ENCODE data around the gene ITK. TPM values are rescaled to one million over a fixed set of nuclear protein-coding genes. Genes with fewer than 3 reads are reported as not detected.

The ITK gene
- total RNA-seq, 4 donors from 2014 or later, result 0.78 to 5.2 (median 2.1) TPM

- DNase-seq (ENCODE audit: low spot score in 2 of 2), result no peak
- 70 to 80% methylated on average over 11 of the region's 11 CpGs for WGBS, 2 donors
- no peak for TF ChIP-seq POLR2A (IDR thresholded peaks at IDR 0.05)
- TF ChIP-seq, protein P1, sequence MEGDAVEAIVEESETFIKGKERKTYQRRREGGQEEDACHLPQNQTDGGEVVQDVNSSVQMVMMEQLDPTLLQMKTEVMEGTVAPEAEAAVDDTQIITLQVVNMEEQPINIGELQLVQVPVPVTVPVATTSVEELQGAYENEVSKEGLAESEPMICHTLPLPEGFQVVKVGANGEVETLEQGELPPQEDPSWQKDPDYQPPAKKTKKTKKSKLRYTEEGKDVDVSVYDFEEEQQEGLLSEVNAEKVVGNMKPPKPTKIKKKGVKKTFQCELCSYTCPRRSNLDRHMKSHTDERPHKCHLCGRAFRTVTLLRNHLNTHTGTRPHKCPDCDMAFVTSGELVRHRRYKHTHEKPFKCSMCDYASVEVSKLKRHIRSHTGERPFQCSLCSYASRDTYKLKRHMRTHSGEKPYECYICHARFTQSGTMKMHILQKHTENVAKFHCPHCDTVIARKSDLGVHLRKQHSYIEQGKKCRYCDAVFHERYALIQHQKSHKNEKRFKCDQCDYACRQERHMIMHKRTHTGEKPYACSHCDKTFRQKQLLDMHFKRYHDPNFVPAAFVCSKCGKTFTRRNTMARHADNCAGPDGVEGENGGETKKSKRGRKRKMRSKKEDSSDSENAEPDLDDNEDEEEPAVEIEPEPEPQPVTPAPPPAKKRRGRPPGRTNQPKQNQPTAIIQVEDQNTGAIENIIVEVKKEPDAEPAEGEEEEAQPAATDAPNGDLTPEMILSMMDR (IDR thresholded peaks at IDR 0.05), result no peak
- intact Hi-C loops (cut with DNase I; ENCODE audit: low total_unique reads), result no loop called here
- no peak overlapping the region for H3K4me3 ChIP-seq (ENCODE audit: low read depth, poor library complexity, severe bottlenecking)
These were observed 68.3 kb downstream of the ITK start for GRCh38 chr5:157248821-157249470.

DNA sequence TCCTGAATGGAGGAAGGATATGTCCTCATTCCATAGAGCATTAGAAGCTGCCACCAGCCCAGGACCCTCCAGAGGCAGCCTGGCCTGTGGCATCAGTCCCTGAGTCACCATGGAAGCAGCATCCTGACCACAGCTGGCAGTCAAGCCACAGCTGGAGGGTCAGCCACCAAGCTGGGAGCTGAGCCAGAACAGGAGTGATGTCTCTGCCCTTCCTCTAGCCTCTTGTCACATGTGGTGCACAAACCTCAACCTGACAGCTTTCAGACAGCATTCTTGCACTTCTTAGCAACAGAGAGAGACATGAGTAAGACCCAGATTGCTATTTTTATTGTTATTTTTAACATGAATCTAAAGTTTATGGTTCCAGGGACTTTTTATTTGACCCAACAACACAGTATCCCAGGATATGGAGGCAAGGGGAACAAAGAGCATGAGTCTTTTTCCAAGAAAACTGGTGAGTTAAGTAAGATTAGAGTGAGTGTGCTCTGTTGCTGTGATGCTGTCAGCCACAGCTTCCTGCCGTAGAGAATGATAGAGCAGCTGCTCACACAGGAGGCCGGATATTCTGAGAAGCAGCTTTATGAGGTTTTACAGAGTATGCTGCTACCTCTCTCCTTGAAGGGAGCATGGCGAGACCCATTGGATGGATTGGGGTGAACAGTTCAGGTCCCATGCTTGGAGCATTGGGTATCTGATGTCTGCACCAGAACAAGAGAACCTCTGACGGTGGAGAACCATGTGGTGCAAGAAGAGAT lies 72.2 kb downstream of the ITK start:
- TF ChIP-seq POLR2A (IDR thresholded peaks at IDR 0.05), result no peak
- TF ChIP-seq, protein P1 (IDR thresholded peaks at IDR 0.05), result no peak
- no peak overlapping the region for H3K4me3 ChIP-seq (ENCODE audit: low read depth, poor library complexity, severe bottlenecking)
- 68 to 71% methylated on average over 4 of the region's 4 CpGs for whole genome bisulfite sequencing, 2 donors
- no peak for DNase-seq (ENCODE audit: low spot score in 2 of 2)
- intact Hi-C loops (cut with DNase I; ENCODE audit: low total_unique reads), result no loop called here

DNA sequence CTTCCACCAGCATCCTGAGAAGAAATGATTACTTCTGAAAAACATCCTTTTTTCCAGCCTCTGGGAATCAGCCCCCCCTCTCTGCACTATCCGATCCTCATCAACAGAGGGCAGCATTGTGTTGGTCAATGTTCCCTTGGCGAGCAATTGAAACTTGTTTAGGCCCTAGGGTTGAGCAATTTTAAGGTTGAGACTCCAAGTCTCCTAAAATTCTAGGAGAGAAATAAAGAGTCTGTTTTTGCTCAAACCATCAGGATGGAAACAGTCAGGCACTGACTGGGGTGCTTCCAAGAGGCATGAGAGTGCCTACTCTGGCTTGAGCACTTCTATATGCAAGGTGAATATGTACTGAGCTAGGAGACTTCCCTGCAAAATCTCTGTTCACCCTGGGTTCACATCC lies 72.9 kb downstream of the ITK start:
- TF ChIP-seq, protein P1 (IDR thresholded peaks at IDR 0.05), result no peak
- TF ChIP-seq POLR2A (IDR thresholded peaks at IDR 0.05), result no peak
- DNase-seq (ENCODE audit: low spot score in 2 of 2), result no peak

DNA sequence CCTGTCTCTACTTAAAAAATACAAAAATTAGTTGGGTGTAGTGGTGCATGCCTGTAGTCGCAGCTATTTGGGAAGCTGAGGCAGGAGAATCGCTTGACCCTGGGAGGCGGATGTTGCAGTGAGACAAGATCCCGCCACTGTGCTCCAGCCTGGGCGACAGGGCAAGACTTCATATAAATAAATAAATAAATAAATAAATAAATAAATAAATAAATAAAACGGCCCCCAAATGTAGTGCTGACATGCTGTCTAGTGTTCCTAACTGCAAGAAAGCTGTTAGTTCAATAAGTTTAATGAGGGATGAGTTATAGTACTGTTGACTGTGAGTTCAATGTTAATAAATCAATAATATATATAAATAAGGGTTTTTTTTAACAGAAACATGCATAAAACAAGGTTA lies 77.8 kb downstream of the ITK start:
- WGBS, 2 donors, result 91 to 93% methylated on average over 6 of the region's 6 CpGs
- TF ChIP-seq, protein P1 (IDR thresholded peaks at IDR 0.05), result no peak
- TF ChIP-seq POLR2A (IDR thresholded peaks at IDR 0.05), result no peak
- DNase-seq (ENCODE audit: low spot score in 2 of 2), result no peak
- no peak overlapping the region for H3K4me3 ChIP-seq (ENCODE audit: low read depth, poor library complexity, severe bottlenecking)
- intact Hi-C loops (cut with DNase I; ENCODE audit: low total_unique reads), result no loop called here

More for the DNA sequence above, 72.9 kb downstream of the ITK start:
- WGBS, 2 donors, result 5 to 6% methylated on average over 2 of the region's 2 CpGs
- H3K4me3 ChIP-seq (ENCODE audit: low read depth, poor library complexity, severe bottlenecking), result no peak overlapping the region
- intact Hi-C loops (cut with DNase I; ENCODE audit: low total_unique reads), result no loop called here

DNA sequence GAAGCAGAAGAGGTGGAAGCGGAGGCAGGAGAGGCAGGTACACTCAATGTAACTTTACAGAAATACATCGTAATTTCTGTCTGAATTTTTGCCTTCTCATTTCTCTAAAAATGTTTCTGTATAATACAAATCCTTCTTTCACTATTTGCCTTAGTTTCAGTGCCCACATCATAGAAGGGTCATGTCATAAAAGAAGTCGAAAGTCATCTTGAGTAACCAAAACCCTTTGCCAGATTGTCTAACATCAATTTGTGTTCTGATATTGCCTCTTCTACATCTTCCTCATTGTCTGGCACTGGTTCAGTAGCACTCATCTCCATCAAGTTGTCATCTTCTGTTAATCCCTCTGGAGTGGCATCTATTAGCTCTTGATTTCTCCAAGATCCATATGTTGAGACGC lies 79.1 kb downstream of the ITK start:
- TF ChIP-seq, protein P1 (IDR thresholded peaks at IDR 0.05), result no peak
- TF ChIP-seq POLR2A (IDR thresholded peaks at IDR 0.05), result no peak
- WGBS, 2 donors, result 72 to 73% methylated on average over 4 of the region's 4 CpGs
- intact Hi-C loops (cut with DNase I; ENCODE audit: low total_unique reads), result no loop called here
- no peak for DNase-seq (ENCODE audit: low spot score in 2 of 2)
- H3K4me3 ChIP-seq (ENCODE audit: low read depth, poor library complexity, severe bottlenecking), result no peak overlapping the region
